Choroid plexus epithelial cell (primary cell): Measurements from ENCODE around the gene TMA16.

Experiments used
- DNase-seq: peaks from one replicate; pipeline ENCODE4 v3.0.0-alpha.2; 2010; ENCODE audit warnings: low read depth
- H3K4me3 ChIP-seq: 2 replicates; pipeline ENCODE4 v1.5.1; 2011; ENCODE audit warnings: low read depth, mild to moderate bottlenecking, control low read depth, low read length, moderate library complexity
- TF ChIP-seq, protein P1 (sequence below): conservative IDR thresholded peaks from 2 replicates; pipeline ENCODE4 v1.5.1; 2011; ENCODE audit warnings: low read depth, mild to moderate bottlenecking, control low read depth, inconsistent platforms, low read length, moderate library complexity

Gene TMA16

DNA sequence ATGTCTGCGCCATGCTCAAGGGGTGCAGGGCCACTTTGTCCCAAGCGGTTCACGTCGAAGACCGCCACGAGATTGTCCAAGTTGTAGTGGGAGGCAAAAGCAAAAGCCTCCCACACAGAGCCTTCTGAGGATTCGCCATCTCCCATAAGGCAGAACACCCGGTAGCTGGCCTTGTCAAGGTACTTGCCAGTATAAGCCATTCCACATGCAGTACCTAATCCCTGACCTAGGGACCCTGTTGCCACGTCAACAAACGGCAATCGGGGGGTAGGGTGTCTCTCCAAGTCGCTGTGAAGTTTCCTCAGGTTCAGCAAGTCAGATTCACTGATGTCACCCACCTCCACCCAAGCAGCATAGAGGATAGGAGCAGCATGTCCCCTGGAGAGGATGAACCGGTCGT lies 21.4 kb upstream of the TMA16 start:
- TF ChIP-seq, protein P1, sequence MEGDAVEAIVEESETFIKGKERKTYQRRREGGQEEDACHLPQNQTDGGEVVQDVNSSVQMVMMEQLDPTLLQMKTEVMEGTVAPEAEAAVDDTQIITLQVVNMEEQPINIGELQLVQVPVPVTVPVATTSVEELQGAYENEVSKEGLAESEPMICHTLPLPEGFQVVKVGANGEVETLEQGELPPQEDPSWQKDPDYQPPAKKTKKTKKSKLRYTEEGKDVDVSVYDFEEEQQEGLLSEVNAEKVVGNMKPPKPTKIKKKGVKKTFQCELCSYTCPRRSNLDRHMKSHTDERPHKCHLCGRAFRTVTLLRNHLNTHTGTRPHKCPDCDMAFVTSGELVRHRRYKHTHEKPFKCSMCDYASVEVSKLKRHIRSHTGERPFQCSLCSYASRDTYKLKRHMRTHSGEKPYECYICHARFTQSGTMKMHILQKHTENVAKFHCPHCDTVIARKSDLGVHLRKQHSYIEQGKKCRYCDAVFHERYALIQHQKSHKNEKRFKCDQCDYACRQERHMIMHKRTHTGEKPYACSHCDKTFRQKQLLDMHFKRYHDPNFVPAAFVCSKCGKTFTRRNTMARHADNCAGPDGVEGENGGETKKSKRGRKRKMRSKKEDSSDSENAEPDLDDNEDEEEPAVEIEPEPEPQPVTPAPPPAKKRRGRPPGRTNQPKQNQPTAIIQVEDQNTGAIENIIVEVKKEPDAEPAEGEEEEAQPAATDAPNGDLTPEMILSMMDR = no peak
- H3K4me3 ChIP-seq = no peak overlapping the region
- DNase-seq = no peak

DNA sequence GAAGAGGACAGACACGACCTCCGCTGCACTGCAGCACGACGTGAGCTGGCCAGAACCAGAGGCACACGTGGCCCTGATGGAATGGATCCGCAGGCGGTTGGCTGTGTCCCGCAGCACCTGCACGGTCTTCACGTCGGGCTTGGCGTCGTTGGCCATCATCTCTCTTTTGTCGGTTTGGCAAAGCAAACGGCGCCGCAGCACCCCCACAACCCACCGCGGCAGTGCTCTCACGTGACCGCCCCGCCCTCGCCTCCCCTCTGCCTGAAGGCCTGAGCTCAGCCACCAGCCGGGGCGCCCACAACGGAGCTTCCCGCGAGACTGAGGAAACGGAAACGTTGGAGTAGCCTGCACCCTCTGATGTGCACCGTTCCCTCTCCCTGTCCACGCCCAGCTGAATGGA lies 20.9 kb upstream of the TMA16 start, which contains the start of gene TKTL2:
TSS of gene TKTL2 (minus strand) at position 179 of the 400 bp plus-strand sequence. CDS start at position 159, 20 bp downstream.
- H3K4me3 ChIP-seq = no peak within 1 kb of the TSS
- TF ChIP-seq, protein P1 = no peak
- no peak for DNase-seq

DNA sequence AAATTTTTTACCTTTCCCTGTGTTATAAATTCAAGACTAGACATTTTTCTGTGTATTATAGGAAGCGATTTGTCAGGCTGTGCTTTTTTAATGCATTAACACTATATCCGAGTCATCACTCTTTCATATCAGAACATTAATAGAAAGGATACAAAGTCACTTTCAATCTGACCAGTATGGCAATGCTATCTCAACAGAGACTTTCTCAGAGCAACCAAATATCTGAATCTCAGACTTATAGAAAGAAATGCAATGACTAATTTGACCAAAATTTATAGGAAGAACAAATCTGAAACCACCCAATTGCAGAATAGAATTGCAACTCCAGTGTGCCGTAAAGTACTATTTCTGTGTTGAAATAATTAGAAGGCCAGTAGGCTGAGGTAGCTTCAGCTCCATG lies 20.5 kb upstream of the TMA16 start:
- DNase-seq = no peak
- TF ChIP-seq, protein P1 = no peak
- H3K4me3 ChIP-seq = no peak overlapping the region

DNA sequence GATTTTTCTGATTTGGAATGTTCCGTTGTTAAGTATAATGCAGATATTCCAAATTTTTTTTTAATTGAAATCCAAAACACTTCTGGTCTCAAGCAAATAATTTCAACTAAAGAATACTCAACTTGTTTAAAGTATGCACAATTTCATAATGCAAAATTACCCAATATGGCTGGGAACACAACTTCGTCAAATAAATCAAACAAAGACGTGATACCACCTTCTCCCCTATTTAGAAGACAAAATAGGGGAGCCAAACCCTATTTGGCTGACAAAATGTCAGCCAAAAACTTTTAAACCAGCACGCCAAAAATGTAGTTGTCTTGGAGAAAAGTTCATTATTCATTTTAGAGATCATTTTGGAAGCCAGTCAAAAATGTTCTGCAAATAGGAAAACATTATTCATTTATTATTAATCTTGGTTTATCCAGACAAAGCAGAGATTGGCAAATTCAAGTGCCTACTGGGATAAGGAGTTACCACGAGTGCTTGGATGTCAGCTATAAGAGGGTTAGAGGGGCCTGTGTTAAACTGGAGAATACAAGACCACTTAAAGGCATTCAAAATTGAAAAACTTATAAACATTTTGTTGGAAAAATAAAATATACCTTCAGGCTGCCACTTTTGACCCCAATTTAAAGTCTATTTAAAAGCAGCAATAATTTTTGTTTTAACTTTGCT lies 17.6 kb upstream of the TMA16 start:
- no peak overlapping the region for H3K4me3 ChIP-seq
- TF ChIP-seq, protein P1 = no peak
- DNase-seq = no peak

DNA sequence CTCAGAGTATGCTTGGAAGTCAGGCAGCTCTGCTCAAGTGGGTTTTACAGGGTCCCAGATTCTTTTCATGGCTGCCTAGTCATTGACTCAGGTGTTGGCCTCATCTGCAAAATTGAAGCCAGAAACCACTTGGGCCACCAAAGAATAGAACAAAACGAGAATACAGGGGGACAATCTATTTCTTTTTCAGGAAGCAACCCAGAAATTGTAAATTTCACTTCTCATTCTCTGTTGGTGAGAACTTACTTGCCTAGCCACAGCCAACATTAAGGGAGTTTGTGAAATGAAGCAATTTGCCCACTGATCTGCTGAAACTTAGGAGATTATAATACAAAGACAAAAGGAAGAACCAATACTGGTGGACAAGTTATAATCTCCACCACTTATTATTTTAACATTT lies 12.3 kb upstream of the TMA16 start:
- TF ChIP-seq, protein P1 = no peak
- no peak for DNase-seq
- H3K4me3 ChIP-seq = no peak overlapping the region

DNA sequence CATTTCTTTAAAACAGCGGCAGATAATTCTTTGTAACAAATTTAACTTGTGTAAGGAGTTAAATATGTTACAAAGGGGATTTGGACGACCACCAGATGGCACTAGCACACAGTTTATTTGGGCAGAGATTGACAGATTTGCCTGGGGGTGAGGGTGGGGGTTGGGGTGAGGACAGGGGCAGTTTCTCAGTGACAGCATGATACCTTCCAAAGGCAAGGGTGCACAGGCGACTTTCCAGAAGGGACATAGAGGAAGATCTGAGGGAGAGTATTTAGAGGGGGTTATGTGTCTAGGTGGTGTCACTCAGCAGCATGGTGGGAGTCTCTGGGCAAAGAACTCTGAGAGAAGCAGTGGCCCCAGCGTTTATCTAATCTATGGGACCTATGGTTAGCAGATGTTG lies 9.6 kb upstream of the TMA16 start:
- H3K4me3 ChIP-seq = no peak overlapping the region
- DNase-seq = peak; percentile 74
- TF ChIP-seq, protein P1 = peak; percentile 75

DNA sequence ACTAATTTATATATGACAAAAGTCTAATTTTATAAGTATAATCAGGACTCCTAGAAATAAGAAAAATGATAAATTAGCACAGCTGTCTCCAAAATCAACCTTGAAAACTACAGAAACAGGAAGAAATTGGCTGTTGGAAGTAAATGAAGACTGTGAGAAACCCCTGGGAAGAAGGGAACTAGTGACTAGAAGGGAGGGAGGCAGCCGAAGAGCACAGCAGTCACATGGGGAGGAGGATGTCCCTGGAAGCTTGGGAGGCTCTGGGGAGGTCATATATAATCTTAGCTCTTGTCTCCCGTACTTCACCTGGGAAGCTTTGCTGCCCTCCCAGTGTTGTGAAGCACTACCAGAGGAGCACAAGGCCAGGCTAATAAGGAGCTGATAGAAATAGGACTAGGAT lies 8.9 kb upstream of the TMA16 start:
- DNase-seq = no peak
- TF ChIP-seq, protein P1 = no peak
- H3K4me3 ChIP-seq = no peak overlapping the region
